Vagina (tissue), 2 donors: ENCODE results near the gene ESRRA.

Source experiments
- POLR2A ChIP-seq, 2 donors: fragments of 450-650 bp; IDR thresholded peaks; one replicate each; pipeline ENCODE4 v1.6.1; 2017; ENCODE audit warnings: antibody characterized with exemption in 2 of 2, mild to moderate bottlenecking in 2 of 2, moderate library complexity in 2 of 2
- TF ChIP-seq, protein P1 (sequence below), 3 experiments: fragments of 450-650 bp in 2 of 3; fragments of 200-600 bp in 1 of 3; sonication (generic) in 1 of 3; IDR thresholded peaks; one replicate each; pipeline ENCODE4 v1.5.1; 2017 to 2019; ENCODE audit warnings: antibody characterized with exemption in 3 of 3, mild to moderate bottlenecking in 2 of 3, moderate library complexity in 2 of 3

DNA sequence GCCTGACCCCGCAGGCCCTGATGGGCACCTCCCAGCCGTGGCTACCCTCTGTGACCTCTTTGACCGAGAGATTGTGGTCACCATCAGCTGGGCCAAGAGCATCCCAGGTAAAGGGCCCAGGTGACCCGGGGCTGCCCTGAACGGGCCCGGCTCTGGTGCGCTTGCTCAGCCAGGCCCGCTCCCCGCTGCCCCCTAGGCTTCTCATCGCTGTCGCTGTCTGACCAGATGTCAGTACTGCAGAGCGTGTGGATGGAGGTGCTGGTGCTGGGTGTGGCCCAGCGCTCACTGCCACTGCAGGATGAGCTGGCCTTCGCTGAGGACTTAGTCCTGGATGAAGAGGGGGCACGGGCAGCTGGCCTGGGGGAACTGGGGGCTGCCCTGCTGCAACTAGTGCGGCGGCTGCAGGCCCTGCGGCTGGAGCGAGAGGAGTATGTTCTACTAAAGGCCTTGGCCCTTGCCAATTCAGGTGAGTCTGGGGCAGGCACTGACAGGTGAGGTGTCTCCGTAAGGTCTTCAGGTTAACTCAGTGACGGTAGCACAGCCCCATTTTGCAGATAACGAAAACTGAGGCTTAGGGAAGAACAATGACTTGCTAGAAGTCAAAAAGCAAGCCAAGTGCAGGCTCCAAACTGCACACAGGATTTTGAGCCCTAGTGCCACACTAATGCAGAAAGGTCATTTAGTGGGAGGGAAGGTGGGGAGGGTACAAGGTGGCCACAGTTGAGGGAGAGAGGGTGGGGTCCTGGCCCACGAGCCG, 9.7 kb downstream of the ESRRA start:
- TF ChIP-seq, protein P1, sequence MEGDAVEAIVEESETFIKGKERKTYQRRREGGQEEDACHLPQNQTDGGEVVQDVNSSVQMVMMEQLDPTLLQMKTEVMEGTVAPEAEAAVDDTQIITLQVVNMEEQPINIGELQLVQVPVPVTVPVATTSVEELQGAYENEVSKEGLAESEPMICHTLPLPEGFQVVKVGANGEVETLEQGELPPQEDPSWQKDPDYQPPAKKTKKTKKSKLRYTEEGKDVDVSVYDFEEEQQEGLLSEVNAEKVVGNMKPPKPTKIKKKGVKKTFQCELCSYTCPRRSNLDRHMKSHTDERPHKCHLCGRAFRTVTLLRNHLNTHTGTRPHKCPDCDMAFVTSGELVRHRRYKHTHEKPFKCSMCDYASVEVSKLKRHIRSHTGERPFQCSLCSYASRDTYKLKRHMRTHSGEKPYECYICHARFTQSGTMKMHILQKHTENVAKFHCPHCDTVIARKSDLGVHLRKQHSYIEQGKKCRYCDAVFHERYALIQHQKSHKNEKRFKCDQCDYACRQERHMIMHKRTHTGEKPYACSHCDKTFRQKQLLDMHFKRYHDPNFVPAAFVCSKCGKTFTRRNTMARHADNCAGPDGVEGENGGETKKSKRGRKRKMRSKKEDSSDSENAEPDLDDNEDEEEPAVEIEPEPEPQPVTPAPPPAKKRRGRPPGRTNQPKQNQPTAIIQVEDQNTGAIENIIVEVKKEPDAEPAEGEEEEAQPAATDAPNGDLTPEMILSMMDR (IDR thresholded peaks at IDR 0.05), result no peak
- no peak for TF ChIP-seq POLR2A (IDR thresholded peaks at IDR 0.05)
